GM12878 (cell line): ENCODE results near the gene MMAA. TPM values are rescaled to one million over a fixed set of nuclear protein-coding genes. Genes with fewer than 3 reads are reported as not detected.

Source experiments
- ATAC-seq: fragments of 200-7000 bp; cut with Tn5 transposase; 3 replicates; pipeline ENCODE4 v1.9.1; 2020; ENCODE audit warnings: mild to moderate bottlenecking, moderate library complexity
- BruUV-seq: library from RNA; stranded (reverse); fragments of 400-500 nt; replicated peaks from 2 replicates; lab custom pipeline; 2021; lab: Mats Ljungman, UMichigan
- CTCF ChIA-PET: fragments of 300-600 bp; sonication (Branson Sonifier 250); formaldehyde crosslinking; extraction: SDS; loops from one replicate; lab custom pipeline; 2021; ENCODE audit warnings: inconsistent platforms; lab: Yijun Ruan, JAX
- POLR2A ChIA-PET: fragments of 350-600 bp; formaldehyde crosslinking; extraction: SDS; loops from one replicate; lab custom pipeline; 2021; ENCODE audit warnings: inconsistent platforms; lab: Charles Lee
- RAD21 ChIA-PET: fragments of 300-600 bp; sonication (Branson Sonifier 250); formaldehyde crosslinking; loops from one replicate; lab custom pipeline; 2023; ENCODE audit warnings: antibody characterized with exemption; ENCODE audit not compliant: unreplicated experiment; lab: Charles Lee
- SMC1A ChIA-PET: fragments of 300-600 bp; sonication (Branson Sonifier 250); formaldehyde crosslinking; loops from one replicate; lab custom pipeline; 2023; ENCODE audit not compliant: unreplicated experiment, uncharacterized antibody; lab: Charles Lee
- DNase-seq: peaks from one replicate; pipeline ENCODE4 v3.0.0-alpha.2; 2011; ENCODE audit warnings: low read depth, low spot score
- FAIRE-seq: peaks from 3 replicates; lab custom pipeline; 2011; peaks lifted over from hg19 to GRCh38; lab: Jason Lieb, UNC
- H2AFZ ChIP-seq: 2 replicates; pipeline ENCODE4 v1.6.0; 2011; ENCODE audit warnings: low read depth, low read length, control low read depth; ENCODE audit not compliant: control insufficient read depth
- H3K27ac ChIP-seq: 2 replicates; pipeline ENCODE4 v1.5.1; 2011; ENCODE audit warnings: control low read depth; ENCODE audit not compliant: control insufficient read depth, insufficient read depth
- H3K27me3 ChIP-seq, 2 experiments: replicated peaks in 1 of 2; 2 replicates each; pipeline versions ENCODE4 v1.6.0 to v1.6.1; 2011; ENCODE audit warnings: low read length in 1 of 2; ENCODE audit not compliant: control insufficient read depth in 2 of 2, insufficient read depth in 2 of 2
- H3K36me3 ChIP-seq, 2 experiments: 2 replicates each; pipeline ENCODE4 v1.5.1; 2011; ENCODE audit warnings: low read length in 1 of 2; ENCODE audit not compliant: control insufficient read depth in 2 of 2, insufficient read depth in 2 of 2
- H3K4me1 ChIP-seq: 2 replicates; pipeline ENCODE4 v1.6.1; 2011; ENCODE audit warnings: mild to moderate bottlenecking, low read length, moderate library complexity, mixed read lengths; ENCODE audit not compliant: control insufficient read depth, insufficient read depth
- H3K4me2 ChIP-seq: 2 replicates; pipeline ENCODE4 v1.6.0; 2011; ENCODE audit warnings: control low read depth; ENCODE audit not compliant: control insufficient read depth, insufficient read depth
- H3K4me3 ChIP-seq: fragments of 200-600 bp; sonication (generic); 2 replicates; pipeline ENCODE4 v1.5.1; 2016
- H3K79me2 ChIP-seq: 2 replicates; pipeline ENCODE4 v1.6.0; 2011; ENCODE audit warnings: low read length; ENCODE audit not compliant: control insufficient read depth, insufficient read depth
- H3K9ac ChIP-seq: 2 replicates; pipeline ENCODE4 v1.8.0; 2011; ENCODE audit warnings: low read length, control low read depth, mixed read lengths; ENCODE audit not compliant: control insufficient read depth, insufficient read depth
- H3K9me3 ChIP-seq: replicated peaks from 3 replicates; pipeline ENCODE4 v1.5.1; 2011; ENCODE audit warnings: mild to moderate bottlenecking, low read length; ENCODE audit not compliant: control insufficient read depth, insufficient read depth
- H4K20me1 ChIP-seq: 2 replicates; pipeline ENCODE4 v1.6.0; 2011; ENCODE audit not compliant: control insufficient read depth, insufficient read depth
- EZH2 ChIP-seq: IDR thresholded peaks from 2 replicates; pipeline ENCODE4 v1.6.1; 2012; ENCODE audit warnings: low read depth, mild to moderate bottlenecking, control low read depth, inconsistent platforms, low read length, borderline replicate concordance; ENCODE audit not compliant: control insufficient read depth
- RAD21 ChIP-seq: IDR thresholded peaks from 2 replicates; pipeline ENCODE4 v1.6.1; 2011; ENCODE audit warnings: mild to moderate bottlenecking, low read depth, low read length, moderate library complexity; ENCODE audit not compliant: insufficient read depth
- SMC3 ChIP-seq: IDR thresholded peaks from 2 replicates; pipeline ENCODE4 v1.6.1; 2011; ENCODE audit warnings: low read length, improper control_type of control experiment, borderline replicate concordance
- SREBF1 ChIP-seq: IDR thresholded peaks from 2 replicates; pipeline ENCODE4 v1.6.1; 2012; ENCODE audit warnings: mild to moderate bottlenecking, low read length
- YY1 ChIP-seq: IDR thresholded peaks from 2 replicates; pipeline ENCODE4 v1.6.1; 2011; ENCODE audit warnings: low read depth, mild to moderate bottlenecking, low read length
- ZNF217 ChIP-seq: fragments of 450-650 bp; IDR thresholded peaks from 2 replicates; pipeline ENCODE4 v1.6.1; 2017; ENCODE audit warnings: antibody characterized with exemption, mild to moderate bottlenecking
- WGBS: methylation state at CpG from one replicate; pipeline ENCODE4 v1.1.6; 2016; ENCODE audit warnings: low lambda C conversion rate; ENCODE audit not compliant: insufficient replicate concordance, insufficient coverage; ENCODE audit errors: missing lambda C conversion rate; 5-methylcytosine and 5-hydroxymethylcytosine counted together
- in situ Hi-C: fragments of 300-500 bp; cut with MboI; formaldehyde crosslinking; loops from 9 replicates; pipeline ENCODE4 v1.14.3; 2018; ENCODE audit warnings: mixed read lengths
- intact Hi-C: fragments of 100-400 bp; cut with micrococcal nuclease; formaldehyde crosslinking; loops from one replicate; pipeline ENCODE4 v1.14.2; 2022; ENCODE audit not compliant: unreplicated experiment
- polyA plus RNA-seq, 11 experiments: library from polyadenylated mRNA; depleted of rRNA in 4 of 11; unstranded in 6 of 11; stranded (reverse) in 5 of 11; fragments of >200 nt; fragmentation: Nextera tagmentation in 4 of 11; fragmentation: Illumina TruSeq in 1 of 11; extraction: Ambion mirVana in 4 of 11; extraction: Trizol in 1 of 11; gene quantifications; 1 replicate in 1 of 11; 2 replicates in 10 of 11; pipeline versions ENCODE4 v1.2.1 to v1.2.3, GENCODE V29; 2011 to 2016; ENCODE audit warnings: inconsistent platforms in 2 of 11, missing spikeins in 2 of 11, low read depth in 1 of 11
- total RNA-seq, 4 experiments: library from RNA; depleted of rRNA in 3 of 4; stranded (reverse); fragments of >200 nt in 3 of 4; fragmentation: Illumina TruSeq in 1 of 4; extraction: Trizol in 1 of 4; gene quantifications; 2 replicates each; pipeline versions ENCODE4 v1.2.1 to v1.2.3, GENCODE V29; 2013 to 2021
- TF ChIP-seq, protein P1 (sequence below): IDR thresholded peaks from 2 replicates; pipeline ENCODE4 v1.6.1; 2011; ENCODE audit warnings: low read depth, mild to moderate bottlenecking, low read length, moderate library complexity, borderline replicate concordance; ENCODE audit errors: extremely low read depth
- TF ChIP-seq, protein P2 (sequence below), 3 experiments: IDR thresholded peaks in 2 of 3; conservative IDR thresholded peaks in 1 of 3; 2 replicates each; pipeline ENCODE4 v1.5.1; 2011; ENCODE audit warnings: low read depth in 3 of 3, low read length in 3 of 3, mild to moderate bottlenecking in 3 of 3, control low read depth in 2 of 3, moderate library complexity in 2 of 3, inconsistent platforms in 1 of 3, mixed read lengths in 1 of 3; ENCODE audit not compliant: control insufficient read depth in 2 of 3, insufficient read depth in 1 of 3; ENCODE audit errors: extremely low read depth in 1 of 3

Gene MMAA
- total and polyA plus RNA-seq, 10 of the 15 experiments (the other 5 are each of a cell fraction or from before 2014, with no cell fraction given), result 4.5 to 22.6 (median 11.8) TPM

DNA sequence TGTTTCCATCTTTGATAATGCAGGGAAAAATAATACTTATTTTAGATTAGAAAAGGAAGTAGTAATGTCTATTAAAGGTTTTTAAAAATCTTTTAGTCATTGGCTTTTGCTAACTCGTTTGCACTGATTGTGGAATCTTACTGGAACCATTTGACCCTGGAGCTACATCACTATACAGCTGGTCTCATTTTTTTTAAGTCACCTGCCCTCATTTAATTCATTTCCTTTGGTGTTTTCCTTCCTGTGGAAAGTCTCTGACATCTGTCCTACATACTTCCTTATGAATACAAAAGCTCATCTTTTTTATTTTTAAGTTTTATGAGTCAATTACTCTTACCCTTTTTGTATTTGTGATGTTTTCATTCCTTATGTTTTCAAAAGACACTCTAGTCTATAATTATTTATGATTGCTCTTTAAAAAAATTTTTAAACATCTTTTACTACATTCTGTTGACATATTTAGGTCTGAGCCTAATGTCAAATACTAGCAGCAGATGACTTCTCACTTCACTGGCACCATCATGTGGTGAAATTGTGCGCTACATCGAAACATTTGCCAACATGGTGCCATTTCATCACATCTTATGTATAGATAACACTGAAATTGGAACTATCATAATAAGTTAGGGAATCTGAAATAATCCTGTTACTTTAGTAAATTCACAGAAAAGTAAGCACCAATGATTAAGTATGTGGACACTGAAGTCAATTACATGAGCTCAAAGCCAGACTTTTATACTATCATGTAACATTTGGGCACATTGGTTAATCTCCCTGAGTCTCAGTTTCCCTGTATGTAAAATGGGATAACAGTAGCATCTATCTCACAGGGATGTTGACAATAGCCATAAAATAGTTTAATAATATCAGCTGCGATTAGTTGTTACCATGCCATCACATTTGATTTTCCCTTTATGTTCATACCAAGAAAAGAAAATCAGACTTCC lies 9.4 kb upstream of the MMAA start:
- RAD21 ChIA-PET, result interaction anchor here (0.9 to 1.4 kb wide), 11 partner anchors 14 to 455 kb away, joined by 3 to 12 read pairs (median 4); no protein-coding TSS in a partner anchor
- Histone ChIP-seq H3K4me1 (no peaks in the 10 kb centered on the region), H3K27ac (no peak overlapping the region), H2AFZ (no peak overlapping the region), H3K4me2 (no peak overlapping the region), H3K9me3 (no peaks in the 10 kb centered on the region; the same call in 2 of the 3 replicates), H3K4me3 (no peak overlapping the region), H3K36me3 (no peaks in the 10 kb centered on the region), H3K79me2 (no peaks in the 10 kb centered on the region), H3K9ac (no peak overlapping the region), H4K20me1 (no peaks in the 10 kb centered on the region), H3K27me3 (no peaks in the 10 kb centered on the region)
- SMC1A ChIA-PET, result interaction anchor here (0.5 to 1.7 kb wide), 19 partner anchors 8 to 1487 kb away, joined by 3 to 25 read pairs (median 3); no protein-coding TSS in a partner anchor
- intact Hi-C loops, result loop anchor here (1.0 to 5.0 kb wide), 4 partner anchors 52 to 1435 kb away; no protein-coding TSS in a partner anchor
- ATAC-seq, result peak; percentile 90
- TF ChIP-seq ZNF217, result no peak
- TF ChIP-seq SMC3, result peak; percentile 95
- TF ChIP-seq, protein P1, sequence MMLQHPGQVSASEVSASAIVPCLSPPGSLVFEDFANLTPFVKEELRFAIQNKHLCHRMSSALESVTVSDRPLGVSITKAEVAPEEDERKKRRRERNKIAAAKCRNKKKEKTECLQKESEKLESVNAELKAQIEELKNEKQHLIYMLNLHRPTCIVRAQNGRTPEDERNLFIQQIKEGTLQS, result peak; percentile 11; the same call in 1 of the 2 replicates
- peak; percentile 72 for TF ChIP-seq YY1
- peak; percentile 97 for TF ChIP-seq RAD21
- TF ChIP-seq SREBF1, result no peak
- no peak for TF ChIP-seq EZH2
- TF ChIP-seq, protein P2, sequence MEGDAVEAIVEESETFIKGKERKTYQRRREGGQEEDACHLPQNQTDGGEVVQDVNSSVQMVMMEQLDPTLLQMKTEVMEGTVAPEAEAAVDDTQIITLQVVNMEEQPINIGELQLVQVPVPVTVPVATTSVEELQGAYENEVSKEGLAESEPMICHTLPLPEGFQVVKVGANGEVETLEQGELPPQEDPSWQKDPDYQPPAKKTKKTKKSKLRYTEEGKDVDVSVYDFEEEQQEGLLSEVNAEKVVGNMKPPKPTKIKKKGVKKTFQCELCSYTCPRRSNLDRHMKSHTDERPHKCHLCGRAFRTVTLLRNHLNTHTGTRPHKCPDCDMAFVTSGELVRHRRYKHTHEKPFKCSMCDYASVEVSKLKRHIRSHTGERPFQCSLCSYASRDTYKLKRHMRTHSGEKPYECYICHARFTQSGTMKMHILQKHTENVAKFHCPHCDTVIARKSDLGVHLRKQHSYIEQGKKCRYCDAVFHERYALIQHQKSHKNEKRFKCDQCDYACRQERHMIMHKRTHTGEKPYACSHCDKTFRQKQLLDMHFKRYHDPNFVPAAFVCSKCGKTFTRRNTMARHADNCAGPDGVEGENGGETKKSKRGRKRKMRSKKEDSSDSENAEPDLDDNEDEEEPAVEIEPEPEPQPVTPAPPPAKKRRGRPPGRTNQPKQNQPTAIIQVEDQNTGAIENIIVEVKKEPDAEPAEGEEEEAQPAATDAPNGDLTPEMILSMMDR (IDR thresholded peaks at IDR 0.05 in 2 of 3, conservative IDR thresholded peaks at IDR 0.05 in 1 of 3; ENCODE audit: control insufficient read depth in 2 of 3, extremely low read depth in 1 of 3, insufficient read depth in 1 of 3, low read depth in 3 of 3, low read length in 3 of 3), result peak; percentile 72 to 83 (median 82)
- 48% methylated on average over 4 of the region's 4 CpGs for WGBS
- POLR2A ChIA-PET, result interaction anchor here (0.6 to 1.1 kb wide), 3 partner anchors 16 to 448 kb away, joined by 3 read pairs; no protein-coding TSS in a partner anchor
- in situ Hi-C loops, result loop anchor here (25.0 kb wide), 1 partner anchor 1422 kb away; no protein-coding TSS in a partner anchor
- CTCF ChIA-PET, result interaction anchor here (0.6 to 2.3 kb wide), 25 partner anchors 9 to 502 kb away, joined by 3 to 45 read pairs (median 4); partner anchors contain the start of gene MMAA
- DNase-seq, result peak; percentile 58
- FAIRE-seq, result no peak
- no TSS peak for BruUV-seq
